Stimulated activated CD4-positive, alpha-beta T cell treated with anti-CD3 and anti-CD28 coated beads, Interleukin-12 subunit alpha, Interleukin-12 subunit beta, amount 100 ng/mL, for 24 hours (primary cell): Measurements from ENCODE around the gene KLHL42.
"Not testable (repeated sequence)": the region's sequence is repeated elsewhere in the genome, so short reads cannot be mapped to it uniquely, and the experiment has no call there.

Experiments used
- DNase-seq, 2 experiments: peaks; one replicate each; pipeline ENCODE4 v3.0.0-alpha.2; 2020; ENCODE audit warnings: low read depth in 2 of 2

KLHL42 gene

DNA sequence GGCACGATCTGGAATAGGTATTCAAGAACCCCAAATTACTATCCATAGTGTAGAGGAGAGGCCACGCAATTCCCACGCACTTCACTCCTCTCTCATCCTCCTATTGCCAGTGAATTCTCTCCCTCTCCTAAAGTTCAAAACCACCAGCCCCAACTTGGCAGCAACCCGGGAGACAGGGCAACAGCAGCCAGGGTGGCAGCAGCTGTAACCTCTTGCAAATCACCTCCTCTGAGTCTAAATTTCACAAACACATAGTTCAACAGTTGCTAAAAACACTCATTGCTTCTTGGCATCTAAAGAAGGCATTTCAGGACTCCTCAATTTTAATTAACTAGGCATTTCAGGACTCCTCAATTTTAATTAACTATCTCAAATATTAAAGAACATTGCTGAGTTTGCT, 37.7 kb downstream of the KLHL42 start:
- DNase-seq = no peak

DNA sequence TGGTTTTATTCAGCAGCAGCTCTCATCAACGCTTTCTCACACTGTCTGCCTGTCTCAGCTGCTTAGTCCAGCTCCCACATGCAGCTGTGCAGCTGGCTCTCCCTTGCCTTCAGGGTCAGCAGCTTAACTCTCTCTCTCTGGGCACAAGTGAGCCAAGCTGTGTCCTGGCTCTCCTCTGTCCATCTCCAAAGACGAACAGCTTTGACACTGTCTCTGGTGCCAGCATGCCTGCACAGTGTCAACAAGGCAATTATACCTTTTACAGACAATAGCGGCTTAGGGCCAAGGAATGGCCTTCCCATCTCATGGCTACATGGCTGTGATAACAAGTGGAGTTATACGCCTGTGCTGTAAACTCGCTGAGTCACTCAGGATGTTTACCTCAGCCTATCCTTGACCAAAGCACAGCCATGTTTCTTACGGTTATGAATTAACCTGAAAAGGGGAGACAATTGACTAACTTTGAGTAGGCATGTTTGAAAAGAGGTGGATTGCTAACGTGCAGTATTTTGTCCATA, 38.4 kb downstream of the KLHL42 start:
- no peak for DNase-seq

- DNase-seq = no peak
Observed at GRCh38 chr12:27820564-27820963, 40.5 kb downstream of the KLHL42 start.

GRCh38 chr12:27821259-27821973, 41.4 kb downstream of the KLHL42 start:
- DNase-seq = no peak

DNA sequence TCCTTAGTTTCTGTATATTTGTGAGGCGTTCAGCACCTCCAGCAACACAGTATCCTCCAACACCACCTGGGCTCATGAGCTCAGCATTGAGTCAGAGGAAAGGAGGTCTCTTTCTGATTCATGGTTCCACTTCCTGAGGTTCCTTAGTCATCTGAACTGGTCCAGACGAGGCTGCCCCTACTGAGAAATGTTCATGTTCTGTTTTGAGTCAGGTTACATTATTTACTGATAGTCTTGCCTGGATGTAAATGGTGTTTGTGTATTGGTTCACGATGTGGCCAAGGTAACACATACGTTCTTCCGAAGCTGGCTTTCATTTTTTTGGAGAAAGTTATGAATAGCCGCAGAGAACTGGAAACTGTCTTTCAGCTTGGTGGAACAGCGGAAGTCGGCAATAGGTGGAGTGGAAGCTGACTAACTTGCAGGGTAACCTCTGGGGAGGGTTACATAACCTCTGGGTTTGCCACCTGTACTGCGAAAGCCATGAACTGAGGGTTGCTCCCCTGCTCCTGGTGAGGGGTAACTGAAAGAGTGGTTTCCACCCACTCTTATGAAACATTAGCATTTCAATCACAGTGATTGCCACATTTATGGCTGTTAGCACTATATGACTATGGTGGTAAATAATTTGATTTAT, 42.2 kb downstream of the KLHL42 start:
- peak; percentile 52 to 62 for DNase-seq

DNA sequence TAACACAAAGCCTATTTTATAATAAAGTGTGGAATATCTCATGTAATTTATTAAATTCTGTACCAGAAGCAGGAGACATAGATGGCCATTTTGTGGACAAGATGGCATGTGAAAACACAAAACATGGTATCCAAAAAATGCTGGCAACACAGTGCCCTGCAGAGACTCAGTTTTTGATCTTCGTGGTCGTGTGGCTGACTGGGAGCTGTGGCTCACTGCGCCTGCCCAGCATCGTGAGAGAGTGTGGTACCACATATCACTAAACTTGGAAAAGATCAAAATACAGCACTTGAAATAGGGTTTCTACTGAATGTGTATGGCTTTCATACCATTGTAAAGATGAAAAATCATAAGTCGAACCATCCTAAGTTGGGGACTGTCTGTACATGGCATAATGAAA, 43.0 kb downstream of the KLHL42 start:
- no peak for DNase-seq

DNA sequence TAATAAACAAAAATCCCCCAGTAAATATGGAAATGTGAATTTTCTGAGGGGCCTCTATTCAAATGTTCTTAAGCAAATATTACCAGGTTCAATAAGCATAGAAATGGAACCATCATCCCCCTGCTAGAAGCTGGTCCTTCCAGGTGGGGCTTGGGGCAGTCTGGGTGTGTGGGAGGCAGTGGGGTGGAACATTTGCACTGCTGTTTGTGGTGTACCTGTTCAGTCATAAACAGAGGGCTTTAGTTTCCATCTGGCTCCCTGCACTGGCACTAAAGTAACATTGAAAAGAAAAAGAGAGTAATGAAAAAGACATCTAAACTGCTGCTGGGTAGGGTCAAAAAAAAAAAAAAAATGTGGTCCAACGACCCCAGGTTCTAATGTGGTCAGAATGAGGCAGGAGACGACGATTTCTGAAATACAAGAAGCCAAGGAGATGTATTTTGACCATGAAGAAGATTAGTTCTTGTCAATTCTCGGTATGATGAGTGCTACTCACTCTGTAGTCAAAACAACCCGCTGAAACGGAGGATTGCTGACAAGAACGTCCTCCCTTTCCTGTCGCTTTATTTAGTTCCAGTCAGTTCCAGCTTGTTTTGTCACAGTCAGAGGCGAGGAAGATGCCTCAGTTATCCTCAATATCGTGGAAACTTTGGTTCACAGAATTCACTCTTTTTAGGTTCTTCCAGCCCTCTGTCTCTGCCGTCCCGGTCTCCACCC, 44.3 kb downstream of the KLHL42 start:
- no peak for DNase-seq

GRCh38 chr12:27826076-27826475, 46.0 kb downstream of the KLHL42 start:
- no peak for DNase-seq

- no peak for DNase-seq
Observed at GRCh38 chr12:27828196-27828595, 48.2 kb downstream of the KLHL42 start.

DNA sequence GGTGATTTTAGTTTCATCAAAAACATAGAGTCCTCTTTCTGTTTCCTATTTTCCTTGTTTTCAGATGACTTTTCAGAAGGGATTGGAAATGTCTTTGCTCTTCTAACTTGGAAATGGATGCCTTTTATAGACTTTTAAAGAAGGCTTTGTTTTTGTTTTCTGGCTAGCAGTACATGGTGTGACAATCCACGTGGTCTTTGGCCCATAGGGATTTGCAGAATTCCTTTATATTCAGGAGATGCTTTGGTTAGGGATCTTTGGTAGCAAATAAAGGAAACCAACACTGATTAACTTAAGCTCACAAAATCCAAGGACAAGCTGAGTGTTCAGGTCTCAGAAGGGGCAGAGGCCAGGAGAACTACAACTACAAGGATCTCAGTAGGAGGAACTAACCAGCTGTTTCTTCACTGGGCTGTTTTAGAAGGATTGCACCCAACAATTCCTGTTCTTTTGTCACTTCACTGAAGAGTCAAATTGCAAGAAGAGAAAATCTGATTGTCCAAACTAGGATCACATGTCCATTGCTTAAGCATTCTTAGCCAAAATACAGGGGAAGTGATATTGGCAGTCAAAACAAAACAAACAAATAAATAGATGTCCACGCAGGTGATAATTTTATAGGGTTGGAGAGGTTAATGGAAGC, 58.6 kb downstream of the KLHL42 start:
- DNase-seq = no peak

DNA sequence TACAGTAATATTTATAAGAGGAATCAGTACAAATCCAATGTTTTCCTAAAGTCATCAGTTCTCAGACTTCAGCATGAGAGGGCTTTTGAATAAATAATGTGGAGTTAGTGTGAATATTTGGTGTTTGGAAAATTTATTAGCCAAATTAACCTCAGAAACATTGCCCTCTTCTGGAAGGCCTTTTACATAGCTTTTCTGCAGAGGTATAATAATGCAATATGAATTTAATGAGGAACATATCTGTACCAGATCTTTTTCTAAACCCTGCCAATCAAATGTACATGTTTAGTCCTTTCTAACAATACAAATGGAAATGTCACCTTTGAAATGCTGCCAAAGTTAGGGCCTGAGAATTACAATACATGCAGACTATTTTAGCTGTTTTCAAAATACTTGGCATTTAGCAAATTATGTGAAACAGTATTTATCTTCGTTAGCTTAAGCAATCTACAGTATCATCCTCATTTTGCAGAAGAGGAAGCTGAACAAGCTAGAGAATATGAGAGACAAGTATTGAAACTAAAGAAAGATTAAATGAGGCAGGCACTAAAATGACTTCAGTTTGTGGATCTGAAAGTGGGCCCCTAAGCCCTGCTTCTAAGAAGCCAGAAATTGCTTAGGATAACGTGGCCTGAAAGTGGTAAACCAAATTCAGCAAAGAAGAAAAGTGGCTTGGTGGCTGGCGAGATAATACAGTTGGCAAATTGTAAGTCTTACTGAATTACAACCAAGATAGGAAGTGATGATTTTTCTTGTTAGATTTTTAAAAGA, 60.4 kb downstream of the KLHL42 start:
- DNase-seq = no peak

DNA sequence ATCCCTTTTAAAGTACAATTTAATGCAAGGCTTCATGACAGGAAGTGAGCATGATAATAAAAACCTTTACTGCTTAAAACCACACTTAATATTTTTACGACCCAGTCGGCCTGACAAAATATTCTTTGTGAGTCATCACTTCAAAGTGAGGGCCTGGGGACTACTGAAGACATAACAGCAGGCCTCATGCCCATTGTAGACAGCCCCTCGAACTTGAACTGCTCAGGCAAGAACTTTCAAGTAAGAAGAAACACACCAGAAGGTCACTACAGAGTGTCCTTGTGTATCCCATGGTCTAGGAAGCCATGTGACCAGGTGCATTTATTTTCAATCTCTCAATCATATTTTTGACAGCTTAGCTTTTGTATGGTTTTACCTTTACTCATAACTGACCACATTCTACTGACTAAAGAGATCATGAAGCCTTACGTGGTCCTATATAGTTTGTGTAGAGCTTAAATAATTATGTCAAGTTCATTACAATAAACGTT, 61.4 kb downstream of the KLHL42 start:
- DNase-seq = no peak

GRCh38 chr12:27843714-27844245, 63.7 kb downstream of the KLHL42 start:
- DNase-seq = no peak

DNA sequence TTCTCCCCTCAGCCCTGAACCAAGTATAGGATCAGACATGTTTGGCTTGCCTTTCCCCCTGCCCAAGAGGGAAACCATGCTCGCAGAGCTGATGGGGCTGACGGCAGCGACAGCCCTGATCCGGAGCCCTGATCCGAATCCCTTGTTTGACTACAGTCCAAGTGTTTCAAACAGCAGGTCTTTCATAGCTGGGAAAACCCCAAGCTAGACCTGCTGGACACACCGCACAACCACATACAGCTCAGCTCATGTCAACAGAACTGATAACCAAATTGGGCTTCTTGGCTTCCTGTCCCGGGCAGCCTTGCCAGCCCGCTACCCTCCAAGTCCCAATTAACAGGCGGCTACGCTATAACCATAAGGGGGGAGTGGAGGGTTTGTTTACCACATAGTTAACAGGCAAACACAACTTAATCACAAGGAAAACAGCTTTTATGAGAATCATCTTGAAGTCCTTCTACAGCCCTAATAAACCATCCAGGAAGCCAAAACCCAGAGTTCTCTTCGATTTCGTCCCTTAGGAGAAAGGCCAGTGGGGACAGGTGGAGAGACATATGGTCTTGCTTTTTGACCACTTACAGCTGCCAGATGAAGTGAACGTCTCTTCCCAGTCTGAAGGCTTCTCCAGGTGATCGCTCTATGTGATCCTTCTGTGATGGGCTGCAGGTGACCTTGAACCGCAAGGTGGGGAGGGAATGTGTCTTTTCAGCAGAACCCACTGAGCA, 64.5 kb downstream of the KLHL42 start:
- no peak for DNase-seq

DNA sequence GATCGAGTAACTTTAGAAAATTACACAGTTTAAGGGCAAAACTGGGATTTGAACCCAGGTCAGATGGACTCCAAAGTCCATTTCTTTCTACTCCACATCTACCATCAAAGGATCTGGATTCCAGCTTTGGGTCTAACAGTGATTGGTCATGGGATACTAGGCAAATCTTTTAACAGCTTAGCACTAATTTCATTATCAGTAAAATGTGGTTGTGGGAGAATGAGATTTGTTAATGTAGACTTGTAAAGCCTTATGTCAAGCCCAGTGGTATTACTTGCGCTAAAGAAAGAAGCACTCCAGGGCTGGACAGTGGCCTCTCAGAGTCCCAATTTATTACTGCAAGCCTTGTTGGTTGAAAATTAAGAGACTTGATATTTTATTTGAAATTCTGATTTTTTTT, 65.2 kb downstream of the KLHL42 start:
- no peak for DNase-seq

DNA sequence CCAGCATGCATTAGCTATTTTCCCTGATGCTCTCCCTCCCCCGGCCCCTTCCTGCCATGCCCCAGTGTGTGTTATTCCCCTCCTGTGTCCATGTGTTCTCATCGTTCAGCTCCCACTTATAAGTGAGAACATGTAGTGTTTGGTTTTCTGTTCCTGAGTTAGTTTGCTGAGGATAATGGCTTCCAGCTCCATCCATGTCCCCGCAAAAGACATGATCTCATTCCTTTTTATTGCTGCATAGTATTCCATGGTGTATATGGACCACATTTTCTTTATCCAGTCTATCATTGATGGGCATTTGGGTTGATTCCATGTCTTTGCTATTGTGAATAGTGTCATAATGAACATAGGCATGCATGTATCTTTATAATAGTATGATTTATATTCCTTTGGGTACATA, 65.7 kb downstream of the KLHL42 start:
- not testable (repeated sequence) for DNase-seq

DNA sequence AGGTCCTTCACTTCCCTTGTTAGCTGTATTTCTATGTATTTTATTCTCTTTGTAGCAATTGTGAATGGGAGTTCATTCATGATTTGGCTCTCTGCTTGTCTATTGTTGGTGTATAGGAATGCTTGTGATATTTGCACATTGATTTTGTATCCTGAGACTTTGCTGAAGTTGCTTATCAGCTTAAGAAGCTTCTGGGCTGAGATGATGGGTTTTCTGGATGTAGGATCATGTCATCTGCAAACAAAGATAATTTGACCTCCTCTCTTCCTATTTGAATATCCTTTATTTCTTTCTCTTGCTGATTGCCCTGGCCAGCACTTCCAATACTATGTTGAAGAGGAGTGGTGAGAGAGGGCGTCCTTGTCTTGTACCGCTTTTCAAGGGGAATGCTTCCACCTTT, 67.3 kb downstream of the KLHL42 start:
- DNase-seq = not testable (repeated sequence)

- DNase-seq = no peak
Observed at GRCh38 chr12:27851311-27851710, 71.3 kb downstream of the KLHL42 start.

- DNase-seq = no peak
Observed at GRCh38 chr12:27852117-27852516, 72.1 kb downstream of the KLHL42 start.
